ENCODE measurements around the gene ADAMTS5. TPM values are rescaled to one million over a fixed set of nuclear protein-coding genes. Genes with fewer than 3 reads are reported as not detected.
A peak's percentile ranks its signal among the peaks of the same experiment; 100 is the strongest.

The ADAMTS5 gene
- total RNA-seq, 4 donors from 2014 or later = 7.2 to 18.8 (median 18.3) TPM

DNA sequence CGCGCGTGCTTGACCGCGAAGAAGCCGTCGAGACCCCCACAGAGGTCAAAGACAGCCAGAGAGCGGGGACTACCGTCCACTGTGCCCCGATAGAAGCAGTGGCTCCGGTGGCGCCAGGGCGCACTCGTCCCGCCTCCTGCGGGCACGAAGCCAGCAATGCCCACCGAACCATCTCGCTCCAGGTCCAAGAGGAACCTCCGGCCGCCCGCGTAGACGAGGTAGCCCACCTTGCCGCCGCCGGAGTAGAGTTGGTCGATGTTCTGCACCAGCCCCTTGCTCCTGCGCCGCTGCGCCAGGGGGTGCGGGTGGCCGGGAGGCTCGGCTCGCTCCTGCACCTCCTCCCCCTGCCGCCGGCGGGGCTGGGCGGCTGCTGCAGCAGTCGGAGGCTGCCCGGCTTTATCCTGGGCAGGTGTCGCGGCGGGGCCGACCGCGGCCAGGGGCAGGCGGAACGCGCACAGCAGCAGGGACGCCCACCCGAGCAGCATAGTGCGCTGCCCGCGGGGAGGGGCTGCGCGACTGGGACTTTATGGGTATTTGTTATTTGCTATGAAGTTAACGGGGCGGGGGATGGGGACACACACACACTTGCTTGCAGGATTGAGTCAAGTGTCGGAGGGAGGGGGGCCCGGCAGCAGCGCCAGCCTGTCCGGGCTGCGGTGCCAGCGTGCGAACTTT lies 844 bp downstream of the ADAMTS5 start:
- Histone ChIP-seq H3K4me3 (peak overlapping the region; percentile 35 to 70 (median 50)), H3K4me1 (peaks cover 0 to 54% (median 2%) of the 10 kb centered on the region in 4 donors), H3K27me3 (peaks cover 0 to 22% of the 10 kb centered on the region in 2 donors), H3K27ac (peak overlapping the region in 3 of 4 donors; percentile 57 to 74 (median 59)), H3K36me3 (no peaks in the 10 kb centered on the region), H3K9me3 (no peaks in the 10 kb centered on the region)
- DNase-seq (ENCODE audit: low spot score in 2 of 2) = no peak
- TF ChIP-seq EP300 (IDR thresholded peaks at IDR 0.05) = no peak
- TF ChIP-seq, protein P1, sequence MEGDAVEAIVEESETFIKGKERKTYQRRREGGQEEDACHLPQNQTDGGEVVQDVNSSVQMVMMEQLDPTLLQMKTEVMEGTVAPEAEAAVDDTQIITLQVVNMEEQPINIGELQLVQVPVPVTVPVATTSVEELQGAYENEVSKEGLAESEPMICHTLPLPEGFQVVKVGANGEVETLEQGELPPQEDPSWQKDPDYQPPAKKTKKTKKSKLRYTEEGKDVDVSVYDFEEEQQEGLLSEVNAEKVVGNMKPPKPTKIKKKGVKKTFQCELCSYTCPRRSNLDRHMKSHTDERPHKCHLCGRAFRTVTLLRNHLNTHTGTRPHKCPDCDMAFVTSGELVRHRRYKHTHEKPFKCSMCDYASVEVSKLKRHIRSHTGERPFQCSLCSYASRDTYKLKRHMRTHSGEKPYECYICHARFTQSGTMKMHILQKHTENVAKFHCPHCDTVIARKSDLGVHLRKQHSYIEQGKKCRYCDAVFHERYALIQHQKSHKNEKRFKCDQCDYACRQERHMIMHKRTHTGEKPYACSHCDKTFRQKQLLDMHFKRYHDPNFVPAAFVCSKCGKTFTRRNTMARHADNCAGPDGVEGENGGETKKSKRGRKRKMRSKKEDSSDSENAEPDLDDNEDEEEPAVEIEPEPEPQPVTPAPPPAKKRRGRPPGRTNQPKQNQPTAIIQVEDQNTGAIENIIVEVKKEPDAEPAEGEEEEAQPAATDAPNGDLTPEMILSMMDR (IDR thresholded peaks at IDR 0.05) = peak in 1 of 5 experiments; percentile 7
- 2 to 10% methylated on average over 24 to 42 of the region's 66 CpGs for WGBS, 2 donors

- no peaks in the 10 kb centered on the region for H3K36me3 ChIP-seq
- no peaks in the 10 kb centered on the region for H3K9me3 ChIP-seq
- H3K4me1 ChIP-seq = peaks cover 0 to 54% (median 2%) of the 10 kb centered on the region in 4 donors
- H3K4me3 ChIP-seq = peak overlapping the region; percentile 35 to 70 (median 50)
- H3K27me3 ChIP-seq = peaks cover 0 to 22% of the 10 kb centered on the region in 2 donors
- peak overlapping the region in 3 of 4 donors; percentile 57 to 74 (median 59) for H3K27ac ChIP-seq
- DNase-seq (ENCODE audit: low spot score in 2 of 2) = peak in 1 of 2 donors; percentile 12
- WGBS, 2 donors = 17 to 23% methylated on average over 35 to 52 of the region's 58 CpGs
- no peak for TF ChIP-seq EP300 (IDR thresholded peaks at IDR 0.05)
- TF ChIP-seq, protein P1 (IDR thresholded peaks at IDR 0.05) = peak in 2 of 5 experiments; percentile 15 to 20
- no peak for TF ChIP-seq POLR2A (IDR thresholded peaks at IDR 0.05)
Measured at GRCh38 chr21:26965040-26965906, 1.6 kb downstream of the ADAMTS5 start.

GRCh38 chr21:26964170-26964778 lies 2.6 kb downstream of the ADAMTS5 start:
- H3K36me3 ChIP-seq = no peaks in the 10 kb centered on the region
- H3K4me3 ChIP-seq = peak overlapping the region in 2 of 4 donors; percentile 47 to 70
- TF ChIP-seq POLR2A (IDR thresholded peaks at IDR 0.05) = no peak
- TF ChIP-seq EP300 (IDR thresholded peaks at IDR 0.05) = peak in 1 of 2 donors; percentile 51
- 44 to 52% methylated on average over 14 of the region's 14 CpGs for WGBS, 2 donors
- H3K9me3 ChIP-seq = no peaks in the 10 kb centered on the region
- H3K27me3 ChIP-seq = peaks cover 0 to 22% of the 10 kb centered on the region in 2 donors
- DNase-seq (ENCODE audit: low spot score in 2 of 2) = peak in 1 of 2 donors; percentile 15
- peak overlapping the region in 3 of 4 donors; percentile 57 to 74 (median 59) for H3K27ac ChIP-seq
- peaks cover 0 to 56% (median 2%) of the 10 kb centered on the region in 4 donors for H3K4me1 ChIP-seq

GRCh38 chr21:26962621-26963181 lies 4.2 kb downstream of the ADAMTS5 start:
- TF ChIP-seq, protein P1 (IDR thresholded peaks at IDR 0.05) = no peak
- TF ChIP-seq POLR2A (IDR thresholded peaks at IDR 0.05) (no peak), EP300 (IDR thresholded peaks at IDR 0.05) (no peak)
- peak overlapping the region in 1 of 4 donors; percentile 17 for H3K4me3 ChIP-seq
- H3K9me3 ChIP-seq = no peaks in the 10 kb centered on the region
- H3K36me3 ChIP-seq = no peaks in the 10 kb centered on the region
- peaks cover 0 to 22% of the 10 kb centered on the region in 2 donors for H3K27me3 ChIP-seq
- no peak for DNase-seq (ENCODE audit: low spot score in 2 of 2)
- H3K27ac ChIP-seq = no peak overlapping the region
- WGBS, 2 donors = 49 to 52% methylated on average over 3 of the region's 3 CpGs
- peaks cover 0 to 58% (median 1%) of the 10 kb centered on the region in 4 donors for H3K4me1 ChIP-seq

- TF ChIP-seq POLR2A (IDR thresholded peaks at IDR 0.05) (no peak), EP300 (IDR thresholded peaks at IDR 0.05) (no peak)
- TF ChIP-seq, protein P1 (IDR thresholded peaks at IDR 0.05) = no peak
- H3K27ac ChIP-seq = no peak overlapping the region
- H3K9me3 ChIP-seq = no peaks in the 10 kb centered on the region
- DNase-seq (ENCODE audit: low spot score in 2 of 2) = no peak
- no peak overlapping the region for H3K4me3 ChIP-seq
- peaks cover 0 to 17% of the 10 kb centered on the region in 2 donors for H3K27me3 ChIP-seq
- no peaks in the 10 kb centered on the region for H3K36me3 ChIP-seq
- 35 to 39% methylated on average over 4 of the region's 4 CpGs for WGBS, 2 donors
- H3K4me1 ChIP-seq = peaks cover 0 to 48% (median 0%) of the 10 kb centered on the region in 4 donors
Measured at GRCh38 chr21:26961698-26962097, 5.2 kb downstream of the ADAMTS5 start.

All from tibial nerve (tissue), 4 donors.